Lower leg skin (tissue), 4 donors: Measurements from ENCODE around the gene PEAR1. TPM values are rescaled to one million over a fixed set of nuclear protein-coding genes. Genes with fewer than 3 reads are reported as not detected.

Experiments
- DNase-seq, 2 donors: peaks; one replicate each; pipeline ENCODE4 v3.0.0-alpha.2; 2019; ENCODE audit warnings: low spot score in 2 of 2
- H3K4me3 ChIP-seq: fragments of 200-600 bp; sonication (generic); 2 replicates; pipeline ENCODE4 v1.5.1; 2017; ENCODE audit warnings: mild to moderate bottlenecking, low read depth; ENCODE audit not compliant: poor library complexity, severe bottlenecking
- POLR2A ChIP-seq, 2 donors: fragments of 450-650 bp; IDR thresholded peaks; one replicate each; pipeline ENCODE4 v1.6.1; 2016 to 2017; ENCODE audit warnings: antibody characterized with exemption in 2 of 2, mild to moderate bottlenecking in 1 of 2, moderate library complexity in 1 of 2
- WGBS, 2 donors: methylation state at CpG; one replicate each; pipeline ENCODE4 v1.1.5; 2018; 5-methylcytosine and 5-hydroxymethylcytosine counted together
- intact Hi-C: fragments of 100-400 bp; cut with DNase I; formaldehyde crosslinking; loops from one replicate; pipeline ENCODE4 v1.15.0; 2023; ENCODE audit warnings: low total_unique reads
- total RNA-seq, 4 donors: library from RNA; depleted of rRNA; stranded (reverse); fragments of >200 nt; gene quantifications; one replicate each; pipeline ENCODE4 v1.1.0, GENCODE V29; 2016
- TF ChIP-seq, protein P1 (sequence below), 3 donors: fragments of 450-650 bp; IDR thresholded peaks; one replicate each; pipeline ENCODE4 v1.5.1; 2016; ENCODE audit warnings: antibody characterized with exemption in 3 of 3, mild to moderate bottlenecking in 3 of 3, moderate library complexity in 2 of 3

PEAR1 gene
- total RNA-seq, 4 donors from 2014 or later = 2.1 to 10.2 (median 6.6) TPM

- intact Hi-C loops = no loop called here
- WGBS, 2 donors = 62% methylated on average over 10 of the region's 10 CpGs
- TF ChIP-seq, protein P1, sequence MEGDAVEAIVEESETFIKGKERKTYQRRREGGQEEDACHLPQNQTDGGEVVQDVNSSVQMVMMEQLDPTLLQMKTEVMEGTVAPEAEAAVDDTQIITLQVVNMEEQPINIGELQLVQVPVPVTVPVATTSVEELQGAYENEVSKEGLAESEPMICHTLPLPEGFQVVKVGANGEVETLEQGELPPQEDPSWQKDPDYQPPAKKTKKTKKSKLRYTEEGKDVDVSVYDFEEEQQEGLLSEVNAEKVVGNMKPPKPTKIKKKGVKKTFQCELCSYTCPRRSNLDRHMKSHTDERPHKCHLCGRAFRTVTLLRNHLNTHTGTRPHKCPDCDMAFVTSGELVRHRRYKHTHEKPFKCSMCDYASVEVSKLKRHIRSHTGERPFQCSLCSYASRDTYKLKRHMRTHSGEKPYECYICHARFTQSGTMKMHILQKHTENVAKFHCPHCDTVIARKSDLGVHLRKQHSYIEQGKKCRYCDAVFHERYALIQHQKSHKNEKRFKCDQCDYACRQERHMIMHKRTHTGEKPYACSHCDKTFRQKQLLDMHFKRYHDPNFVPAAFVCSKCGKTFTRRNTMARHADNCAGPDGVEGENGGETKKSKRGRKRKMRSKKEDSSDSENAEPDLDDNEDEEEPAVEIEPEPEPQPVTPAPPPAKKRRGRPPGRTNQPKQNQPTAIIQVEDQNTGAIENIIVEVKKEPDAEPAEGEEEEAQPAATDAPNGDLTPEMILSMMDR (IDR thresholded peaks at IDR 0.05) = no peak
- TF ChIP-seq POLR2A (IDR thresholded peaks at IDR 0.05) = no peak
- H3K4me3 ChIP-seq = no peak overlapping the region
- no peak for DNase-seq
Measured at GRCh38 chr1:156862997-156863599, 30.4 kb upstream of the PEAR1 start.

GRCh38 chr1:156863631-156864030, 29.9 kb upstream of the PEAR1 start:
- 71 to 74% methylated on average over 7 of the region's 7 CpGs for WGBS, 2 donors
- H3K4me3 ChIP-seq = no peak overlapping the region
- no peak for DNase-seq
- TF ChIP-seq, protein P1 (IDR thresholded peaks at IDR 0.05) = no peak
- TF ChIP-seq POLR2A (IDR thresholded peaks at IDR 0.05) = no peak
- intact Hi-C loops = no loop called here

- intact Hi-C loops = no loop called here
- H3K4me3 ChIP-seq = no peak overlapping the region
- TF ChIP-seq, protein P1 (IDR thresholded peaks at IDR 0.05) = no peak
- TF ChIP-seq POLR2A (IDR thresholded peaks at IDR 0.05) = no peak
- WGBS, 2 donors = 92 to 94% methylated on average over 4 of the region's 4 CpGs
- DNase-seq = no peak
Measured at GRCh38 chr1:156864796-156865195, 28.7 kb upstream of the PEAR1 start.

DNA sequence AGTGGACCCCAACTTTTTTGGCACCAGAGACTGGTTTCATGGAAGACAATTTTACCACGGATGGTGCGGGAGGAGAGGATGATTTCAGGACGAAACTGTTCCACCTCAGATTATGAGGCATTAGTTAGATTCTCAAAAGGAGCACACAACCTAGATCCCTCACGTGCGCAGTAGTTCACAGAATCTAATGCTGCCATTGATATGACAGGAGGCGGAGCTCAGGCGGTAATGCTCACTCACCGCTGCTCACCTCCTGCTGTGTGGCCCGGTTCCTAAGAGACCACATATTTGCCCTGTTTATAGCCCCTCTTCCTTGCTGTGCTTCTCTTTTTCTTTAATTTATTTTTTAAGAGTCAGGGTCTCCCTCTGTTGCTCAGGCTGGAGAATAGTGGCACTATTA, 28.3 kb upstream of the PEAR1 start:
- WGBS, 2 donors = 76 to 86% methylated on average over 9 of the region's 9 CpGs
- DNase-seq = no peak
- intact Hi-C loops = no loop called here
- no peak for TF ChIP-seq POLR2A (IDR thresholded peaks at IDR 0.05)
- TF ChIP-seq, protein P1 (IDR thresholded peaks at IDR 0.05) = no peak
- no peak overlapping the region for H3K4me3 ChIP-seq

DNA sequence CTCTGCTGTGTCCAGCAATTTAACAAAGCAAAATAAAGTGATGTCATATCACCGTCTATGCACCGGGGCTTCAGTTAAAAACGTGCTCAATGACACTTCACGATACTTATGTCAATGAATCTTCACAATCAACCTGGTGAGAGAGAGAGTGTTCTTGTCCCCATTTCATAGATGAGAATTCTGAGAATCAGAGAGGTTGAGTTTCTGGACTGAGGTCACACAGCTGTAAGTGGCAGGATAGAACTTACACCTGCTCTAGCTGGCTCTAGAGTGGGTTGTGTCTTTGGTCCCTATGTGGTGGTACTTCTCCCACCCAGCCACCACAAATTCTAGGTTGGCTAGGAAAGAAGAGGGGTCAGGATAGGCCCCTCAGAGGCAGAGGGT, 27.7 kb upstream of the PEAR1 start:
- 89 to 90% methylated on average over 4 of the region's 4 CpGs for WGBS, 2 donors
- no peak for DNase-seq
- TF ChIP-seq, protein P1 (IDR thresholded peaks at IDR 0.05) = no peak
- TF ChIP-seq POLR2A (IDR thresholded peaks at IDR 0.05) = no peak
- no peak overlapping the region for H3K4me3 ChIP-seq
- intact Hi-C loops = no loop called here
